Activated CD4-positive, alpha-beta T cell treated with anti-CD3 and anti-CD28 coated beads, Interleukin-2, Interleukin-6, amounts not matched to agents 100 ng/mL and 50 ng/mL, durations not matched to agents 16 hours and 8 hours (primary cell): Measurements from ENCODE around the gene PPOX.

Experiments
- DNase-seq: peaks from one replicate; pipeline ENCODE4 v3.0.0-alpha.2; 2020

The PPOX gene

DNA sequence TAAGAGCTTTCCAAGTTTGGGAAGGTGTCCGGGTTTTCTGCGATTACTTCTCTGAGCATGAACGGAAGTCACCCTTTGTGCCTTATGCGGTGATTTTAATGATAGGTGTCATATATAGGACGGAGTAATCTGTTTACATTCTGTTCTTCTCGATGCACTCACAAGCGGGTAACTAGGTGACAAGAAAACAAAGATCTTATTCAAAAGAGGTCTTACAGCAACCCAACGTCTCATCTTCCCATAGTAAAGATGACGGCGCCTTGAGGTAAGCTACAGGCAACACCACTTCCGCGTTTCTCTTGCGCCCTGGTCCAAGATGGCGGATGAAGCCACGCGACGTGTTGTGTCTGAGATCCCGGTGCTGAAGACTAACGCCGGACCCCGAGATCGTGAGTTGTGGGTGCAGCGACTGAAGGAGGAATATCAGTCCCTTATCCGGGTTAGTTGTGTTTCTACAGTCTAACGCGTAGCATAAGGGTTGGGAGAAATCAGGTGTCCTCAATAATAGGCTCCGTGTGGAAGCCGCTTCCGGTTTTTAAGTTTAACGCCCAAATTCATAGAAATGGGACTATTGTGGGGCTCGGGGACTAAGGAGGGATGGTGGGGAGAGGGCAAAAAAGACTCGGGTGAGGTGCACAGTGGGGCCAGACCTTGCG is 12.4 kb upstream of the PPOX start, which contains the start of gene UFC1:
UFC1 (plus strand) TSS at position 297 of the 656 bp plus-strand sequence; CDS start at position 317, 20 bp downstream.
- peak; percentile 90 for DNase-seq

DNA sequence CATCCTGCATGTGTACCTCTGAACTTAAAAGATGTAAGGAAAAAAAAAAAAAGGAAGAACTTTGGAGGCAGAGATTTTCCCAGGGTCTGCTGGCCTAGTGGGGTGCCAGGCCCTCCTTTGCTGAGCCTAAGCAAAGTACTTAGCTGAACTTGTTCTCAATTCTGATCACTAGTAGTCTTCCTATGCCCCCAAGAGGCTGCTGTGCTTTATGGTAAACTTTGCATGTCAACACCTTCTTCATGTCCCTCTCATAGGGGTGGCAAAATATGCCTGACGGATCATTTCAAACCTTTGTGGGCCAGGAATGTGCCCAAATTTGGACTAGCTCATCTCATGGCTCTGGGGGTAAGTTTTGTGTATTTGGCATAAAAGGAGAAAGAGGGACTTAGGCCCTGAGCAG is 8.4 kb upstream of the PPOX start:
- DNase-seq, result no peak

DNA sequence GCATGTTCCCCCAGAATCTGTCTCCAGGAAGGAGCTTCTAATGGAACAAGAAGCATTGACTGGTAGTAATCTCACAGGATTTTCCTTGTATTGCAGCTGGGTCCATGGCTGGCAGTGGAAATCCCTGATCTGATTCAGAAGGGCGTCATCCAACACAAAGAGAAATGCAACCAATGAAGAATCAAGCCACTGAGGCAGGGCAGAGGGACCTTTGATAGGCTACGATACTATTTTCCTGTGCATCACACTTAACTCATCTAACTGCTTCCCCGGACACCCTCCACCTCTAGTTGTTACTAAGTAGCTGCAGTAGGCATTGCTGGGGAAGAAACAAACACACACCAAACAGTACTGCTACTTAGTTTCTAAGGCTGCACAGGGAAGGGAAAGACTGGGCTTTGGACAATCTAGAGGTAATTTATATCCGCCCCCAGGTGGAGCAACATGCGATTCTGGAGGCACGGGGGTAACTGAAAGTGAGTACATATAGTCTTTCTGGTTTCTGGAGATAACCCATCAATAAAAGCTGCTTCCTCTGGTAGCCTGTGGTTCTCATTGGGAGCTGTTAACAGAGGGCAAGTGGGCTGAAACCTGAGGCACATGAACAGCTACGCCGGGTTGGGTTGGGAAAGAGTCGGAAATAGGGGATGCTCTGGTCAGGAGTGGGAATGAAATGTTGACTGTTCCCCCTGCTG is 7.8 kb upstream of the PPOX start:
- DNase-seq, result no peak

DNA sequence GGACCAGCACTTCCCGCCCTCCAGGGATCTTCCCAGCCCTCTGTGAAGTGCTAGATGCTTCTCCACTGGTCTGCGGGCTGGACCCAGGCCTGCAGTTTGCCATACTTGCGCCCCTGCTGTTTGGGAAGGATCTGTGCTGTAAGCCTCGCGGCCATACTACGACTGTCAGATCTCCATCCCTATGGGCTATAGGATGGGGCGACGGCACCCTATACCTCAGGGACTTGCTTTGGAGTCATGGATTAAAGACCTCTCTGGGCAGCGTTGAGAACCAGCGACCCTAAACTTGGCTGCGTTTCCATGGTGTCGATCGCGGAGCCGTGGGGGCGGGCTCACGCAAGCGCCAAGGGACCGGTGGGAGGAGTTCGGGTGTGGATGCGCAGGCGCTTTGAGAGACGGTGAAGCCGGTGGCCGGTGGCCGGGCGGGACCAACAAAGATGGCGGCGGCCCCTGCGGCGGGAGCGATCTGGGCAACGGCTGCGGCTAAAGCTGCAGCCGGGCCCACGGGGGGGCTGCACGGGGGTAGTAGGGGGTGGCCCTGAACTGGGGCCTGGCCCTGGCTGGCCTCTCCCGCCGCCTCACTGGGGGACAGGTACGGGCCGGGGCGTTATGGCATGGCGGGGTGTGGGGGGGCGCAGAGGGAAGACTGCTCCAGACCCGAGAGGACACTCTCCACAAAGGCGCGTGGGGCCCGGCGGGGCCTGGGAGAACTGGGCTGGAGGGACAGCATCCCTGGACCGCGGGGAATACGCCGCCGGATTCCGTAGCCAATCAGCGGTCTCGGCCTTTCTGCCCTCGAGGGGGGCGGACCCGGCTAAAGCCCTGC is 6.9 kb upstream of the PPOX start, which contains the start of gene USP21:
USP21 (plus strand) TSS at position 414 of the 826 bp plus-strand sequence. CDS start 1,141 bp downstream, outside the sequence.
- DNase-seq, result peak; percentile 95

DNA sequence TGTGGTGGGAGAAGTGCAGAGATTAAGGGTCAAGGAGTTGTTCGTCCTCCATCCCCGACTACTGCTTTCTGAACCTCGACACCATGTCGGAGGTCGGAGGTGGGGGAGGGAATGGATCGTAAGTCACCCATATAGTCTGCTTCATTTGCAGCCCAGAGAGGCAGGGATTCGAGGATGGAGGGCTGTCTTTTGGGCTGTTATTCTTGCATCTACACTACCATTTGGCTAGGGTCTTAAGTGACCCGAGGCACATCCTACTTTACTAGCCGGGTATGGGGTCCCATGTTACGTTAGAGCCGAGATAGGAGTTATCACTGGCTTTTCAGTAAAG is 6.3 kb upstream of the PPOX start:
- no peak for DNase-seq

DNA sequence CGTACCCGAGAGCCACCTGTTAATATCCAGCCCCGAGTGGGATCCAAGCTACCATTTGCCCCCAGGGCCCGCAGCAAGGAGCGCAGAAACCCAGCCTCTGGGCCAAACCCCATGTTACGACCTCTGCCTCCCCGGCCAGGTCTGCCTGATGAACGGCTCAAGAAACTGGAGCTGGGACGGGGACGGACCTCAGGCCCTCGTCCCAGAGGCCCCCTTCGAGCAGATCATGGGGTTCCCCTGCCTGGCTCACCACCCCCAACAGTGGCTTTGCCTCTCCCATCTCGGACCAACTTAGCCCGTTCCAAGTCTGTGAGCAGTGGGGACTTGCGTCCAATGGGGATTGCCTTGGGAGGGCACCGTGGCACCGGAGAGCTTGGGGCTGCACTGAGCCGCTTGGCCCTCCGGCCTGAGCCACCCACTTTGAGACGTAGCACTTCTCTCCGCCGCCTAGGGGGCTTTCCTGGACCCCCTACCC is 5.5 kb upstream of the PPOX start:
- DNase-seq, result no peak

DNA sequence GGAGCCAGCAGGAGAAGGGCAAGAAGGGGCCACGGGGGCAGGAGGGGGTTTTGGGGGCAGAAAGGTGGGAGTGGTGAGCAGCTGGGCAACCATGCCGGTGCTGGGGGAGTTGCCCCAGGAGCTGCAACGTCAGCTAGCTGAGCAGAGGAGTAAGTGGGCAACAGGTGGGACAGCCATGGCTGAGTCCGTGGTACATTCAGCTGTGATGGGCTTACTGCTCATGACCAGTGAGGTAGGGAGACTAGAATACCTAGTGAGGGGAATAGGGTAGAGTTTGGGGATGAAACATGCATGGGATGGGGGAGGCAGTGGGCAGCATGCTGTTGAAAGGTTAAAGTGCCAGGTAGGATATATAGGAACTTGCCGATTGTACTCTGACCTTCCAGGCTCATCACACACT is 4.6 kb upstream of the PPOX start:
- DNase-seq, result no peak

DNA sequence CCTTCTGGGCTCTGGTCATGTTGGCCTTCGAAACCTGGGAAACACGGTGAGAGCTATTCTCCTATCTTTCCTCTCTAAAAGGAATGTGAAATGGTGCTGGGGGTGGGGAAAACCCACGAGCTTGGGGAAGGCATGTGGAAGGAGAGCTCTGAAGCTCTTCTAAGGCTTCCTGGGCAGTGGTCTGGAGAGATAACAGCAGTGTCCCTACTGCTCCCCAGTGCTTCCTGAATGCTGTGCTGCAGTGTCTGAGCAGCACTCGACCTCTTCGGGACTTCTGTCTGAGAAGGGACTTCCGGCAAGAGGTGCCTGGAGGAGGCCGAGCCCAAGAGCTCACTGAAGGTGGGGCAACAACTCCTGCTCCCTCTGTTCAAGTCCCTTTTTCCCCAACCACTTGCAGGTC is 4.2 kb upstream of the PPOX start:
- no peak for DNase-seq

DNA sequence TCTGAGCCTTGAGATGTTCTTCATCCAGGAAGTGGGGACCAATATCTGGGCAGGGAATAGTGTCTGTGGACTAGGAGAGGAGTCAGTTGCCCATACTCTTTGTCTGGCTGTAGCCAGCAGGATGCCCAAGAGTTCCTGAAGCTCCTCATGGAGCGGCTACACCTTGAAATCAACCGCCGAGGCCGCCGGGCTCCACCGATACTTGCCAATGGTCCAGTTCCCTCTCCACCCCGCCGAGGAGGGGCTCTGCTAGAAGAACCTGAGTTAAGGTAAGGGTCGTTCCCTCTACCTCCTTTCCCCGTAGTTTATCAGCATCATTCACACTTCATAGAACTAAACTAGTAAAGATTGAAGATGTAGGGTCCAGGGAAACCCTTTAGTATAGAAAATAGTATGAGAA is 3.4 kb upstream of the PPOX start:
- no peak for DNase-seq

DNA sequence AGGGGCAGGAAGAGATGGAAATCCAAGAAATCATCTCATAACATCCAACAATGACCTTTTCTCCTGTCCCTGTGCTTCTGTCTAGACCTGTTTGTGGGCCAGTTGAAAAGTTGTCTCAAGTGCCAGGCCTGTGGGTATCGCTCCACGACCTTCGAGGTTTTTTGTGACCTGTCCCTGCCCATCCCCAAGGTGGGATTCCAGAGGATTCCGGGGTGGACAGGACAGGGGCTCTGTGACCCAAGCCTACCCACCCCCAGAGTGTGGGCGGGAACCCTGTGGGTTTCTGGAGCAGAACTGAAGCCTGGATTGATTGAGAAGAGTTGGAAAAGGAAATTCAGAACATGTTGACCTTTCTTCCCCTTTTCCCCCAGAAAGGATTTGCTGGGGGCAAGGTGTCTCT is 2.4 kb upstream of the PPOX start:
- no peak for DNase-seq

DNA sequence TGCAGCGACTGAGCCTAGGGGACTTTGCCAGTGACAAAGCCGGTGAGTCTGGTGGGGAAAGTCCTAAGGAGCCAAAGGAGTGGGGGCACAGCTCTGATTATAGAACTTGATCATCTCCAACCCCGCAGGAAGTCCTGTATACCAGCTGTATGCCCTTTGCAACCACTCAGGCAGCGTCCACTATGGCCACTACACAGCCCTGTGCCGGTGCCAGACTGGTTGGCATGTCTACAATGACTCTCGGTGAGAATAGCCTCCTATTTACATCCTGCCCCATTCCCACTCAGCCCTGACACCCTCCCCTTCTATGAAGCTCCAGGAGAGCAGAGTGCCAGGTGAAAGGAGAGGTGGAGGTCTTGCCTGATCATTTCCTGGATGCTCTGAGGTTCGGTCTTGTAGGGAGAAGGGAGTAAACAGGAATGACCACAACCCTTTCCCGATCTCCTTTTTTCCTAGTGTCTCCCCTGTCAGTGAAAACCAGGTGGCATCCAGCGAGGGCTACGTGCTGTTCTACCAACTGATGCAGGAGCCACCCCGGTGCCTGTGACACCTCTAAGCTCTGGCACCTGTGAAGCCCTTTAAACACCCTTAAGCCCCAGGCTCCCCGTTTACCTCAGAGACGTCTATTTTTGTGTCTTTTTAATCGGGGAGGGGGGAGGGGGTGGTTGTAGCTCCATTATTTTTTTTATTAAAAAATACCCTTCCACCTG is 1.2 kb upstream of the PPOX start:
- no peak for DNase-seq

DNA sequence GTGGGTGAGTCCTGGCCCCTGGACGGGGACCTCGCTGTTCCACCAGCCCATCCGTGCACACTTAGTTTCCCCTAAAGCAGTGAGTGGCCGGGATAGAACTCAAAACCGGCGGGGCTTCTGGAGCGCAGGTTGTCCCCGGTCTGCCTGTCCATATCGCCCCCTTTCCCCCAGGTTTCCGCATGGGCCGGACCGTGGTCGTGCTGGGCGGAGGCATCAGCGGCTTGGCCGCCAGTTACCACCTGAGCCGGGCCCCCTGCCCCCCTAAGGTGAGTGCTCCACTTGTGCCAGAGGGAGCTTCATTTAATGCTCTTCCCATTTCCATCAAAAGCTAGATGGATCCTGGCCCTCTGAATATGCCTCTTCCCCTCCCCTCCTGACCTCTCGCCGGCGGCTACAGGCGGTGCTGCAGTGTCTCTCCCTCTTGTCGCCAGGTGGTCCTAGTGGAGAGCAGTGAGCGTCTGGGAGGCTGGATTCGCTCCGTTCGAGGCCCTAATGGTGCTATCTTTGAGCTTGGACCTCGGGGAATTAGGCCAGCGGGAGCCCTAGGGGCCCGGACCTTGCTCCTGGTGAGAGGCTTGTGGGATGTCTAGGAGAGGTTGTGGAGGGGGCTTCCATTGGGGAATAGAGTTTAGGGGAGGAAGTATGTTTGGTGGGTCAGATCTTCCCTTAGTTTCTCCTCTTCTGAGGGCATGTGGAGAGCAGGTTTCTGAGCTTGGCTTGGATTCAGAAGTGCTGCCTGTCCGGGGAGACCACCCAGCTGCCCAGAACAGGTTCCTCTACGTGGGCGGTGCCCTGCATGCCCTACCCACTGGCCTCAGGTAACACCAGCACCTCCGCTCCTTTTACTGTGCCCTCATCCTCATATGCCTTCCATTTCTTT is 683 bp downstream of the PPOX start:
- DNase-seq, result peak; percentile 21

DNA sequence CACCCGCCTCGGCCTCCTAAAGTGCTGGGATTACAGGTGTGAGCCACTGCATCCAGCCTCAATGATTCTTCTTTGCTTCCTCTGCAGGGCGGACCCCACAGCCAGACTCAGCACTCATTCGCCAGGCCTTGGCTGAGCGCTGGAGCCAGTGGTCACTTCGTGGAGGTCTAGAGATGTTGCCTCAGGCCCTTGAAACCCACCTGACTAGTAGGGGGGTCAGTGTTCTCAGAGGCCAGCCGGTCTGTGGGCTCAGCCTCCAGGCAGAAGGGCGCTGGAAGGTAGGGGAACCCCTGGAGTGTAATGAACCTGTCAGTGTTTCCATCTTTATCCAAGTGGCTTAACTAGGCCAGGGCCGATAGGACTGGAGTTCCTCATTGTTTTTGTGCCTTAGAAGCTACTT is 2.7 kb downstream of the PPOX start:
- no peak for DNase-seq

DNA sequence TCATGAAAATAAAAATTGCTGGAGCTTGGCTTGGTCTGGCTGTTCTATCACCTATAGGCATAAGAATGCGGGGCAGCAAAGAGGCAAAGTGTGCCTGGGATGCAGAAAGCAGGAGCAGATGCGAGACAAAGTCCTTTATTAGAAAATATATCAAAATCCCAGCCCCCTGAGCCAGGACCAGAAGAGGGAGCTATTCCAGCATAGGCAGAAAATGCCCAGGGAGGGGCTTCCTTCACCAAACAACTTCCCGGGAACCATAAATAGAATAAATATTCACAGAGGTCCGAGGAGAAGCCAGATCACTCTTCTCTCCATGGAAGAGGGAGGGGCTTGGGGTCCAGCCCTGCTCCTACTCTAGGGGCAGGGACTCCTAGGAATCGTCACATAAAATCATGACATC is 5.0 kb downstream of the PPOX start:
- DNase-seq, result no peak

DNA sequence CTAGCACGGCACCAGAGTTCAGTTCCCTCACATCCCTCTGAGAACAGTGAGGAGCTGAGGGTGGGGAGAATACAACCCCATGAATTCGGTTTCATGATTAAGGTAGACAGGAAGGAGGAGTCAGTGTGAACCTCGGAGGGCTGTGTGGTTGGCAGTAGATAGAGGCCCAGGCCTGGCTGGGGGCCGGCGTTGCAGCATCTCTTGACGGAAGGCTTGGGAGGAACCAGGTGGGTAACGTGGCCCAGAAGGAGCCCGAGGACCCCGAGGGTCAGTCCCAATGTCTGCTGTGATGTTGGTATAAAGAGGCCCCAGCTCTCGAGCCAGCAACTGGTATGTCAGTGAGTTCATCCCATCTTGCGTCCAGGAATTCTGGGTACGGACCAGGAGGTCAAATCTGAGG is 5.5 kb downstream of the PPOX start:
- no peak for DNase-seq

DNA sequence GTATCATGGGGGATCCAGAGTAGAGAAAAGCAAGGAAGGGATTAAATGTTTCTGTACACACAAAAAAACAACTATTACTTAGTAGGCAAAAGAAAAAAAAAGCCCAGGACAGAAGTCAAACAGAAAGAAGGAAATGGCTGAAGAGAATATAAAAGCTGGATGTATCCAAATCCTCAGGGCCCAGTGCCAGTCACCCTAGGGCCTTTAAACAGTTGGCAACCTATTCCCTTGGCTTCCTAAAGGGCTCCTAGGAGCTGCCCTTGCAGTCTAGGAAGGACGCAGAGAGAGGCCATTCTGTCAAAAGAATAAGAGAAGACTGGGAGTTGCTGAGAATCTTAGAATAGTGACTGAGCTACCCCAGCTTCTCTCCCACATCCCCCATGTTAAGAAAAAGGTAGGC is 6.1 kb downstream of the PPOX start:
- DNase-seq, result no peak

DNA sequence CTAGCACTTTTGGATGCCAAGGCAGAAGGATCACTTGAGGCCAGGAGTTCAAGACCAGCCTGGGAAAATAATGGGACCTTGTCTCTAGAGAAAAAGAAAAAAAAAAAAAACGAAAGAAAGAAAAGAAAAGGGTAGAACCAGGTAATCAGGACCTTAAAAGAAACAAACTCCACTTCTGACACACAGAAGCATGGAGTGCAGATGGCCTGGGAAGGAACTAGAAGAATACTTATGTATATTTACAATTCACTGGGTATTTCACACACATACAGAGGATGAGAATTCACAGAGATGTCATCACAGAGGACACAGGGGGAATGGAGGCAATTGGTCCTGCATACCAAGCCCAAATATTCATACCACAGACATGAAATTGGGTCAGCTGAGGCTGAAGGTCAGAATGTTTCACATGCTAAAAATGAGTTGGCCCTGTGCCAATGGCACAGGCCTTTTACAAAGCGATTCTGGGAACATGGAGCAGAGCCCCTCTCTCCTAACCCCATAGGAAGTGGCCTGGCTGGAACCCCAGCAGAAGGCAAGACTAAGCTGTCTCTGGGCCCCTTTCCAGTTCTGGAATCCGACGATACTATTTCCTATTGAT is 6.7 kb downstream of the PPOX start:
- DNase-seq, result no peak

DNA sequence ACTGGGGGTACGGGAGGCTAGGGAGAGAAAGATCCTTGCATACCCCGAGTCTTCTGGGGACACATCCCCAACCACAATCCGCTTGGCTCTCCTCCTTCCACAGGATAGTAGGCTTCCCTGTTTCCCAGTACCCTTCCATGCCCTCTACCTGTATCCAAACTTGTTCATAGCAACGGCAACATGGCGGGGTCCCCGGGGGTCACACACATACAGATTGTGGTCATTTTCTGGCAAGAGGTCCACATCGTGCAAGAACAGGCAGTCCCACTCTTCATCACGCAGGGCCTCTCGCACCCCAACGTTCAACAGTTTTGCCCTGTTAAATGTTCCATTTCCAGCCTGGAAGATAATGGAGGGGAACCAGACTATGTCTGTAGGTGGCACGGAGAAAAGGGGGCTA is 7.5 kb downstream of the PPOX start:
- DNase-seq, result no peak

DNA sequence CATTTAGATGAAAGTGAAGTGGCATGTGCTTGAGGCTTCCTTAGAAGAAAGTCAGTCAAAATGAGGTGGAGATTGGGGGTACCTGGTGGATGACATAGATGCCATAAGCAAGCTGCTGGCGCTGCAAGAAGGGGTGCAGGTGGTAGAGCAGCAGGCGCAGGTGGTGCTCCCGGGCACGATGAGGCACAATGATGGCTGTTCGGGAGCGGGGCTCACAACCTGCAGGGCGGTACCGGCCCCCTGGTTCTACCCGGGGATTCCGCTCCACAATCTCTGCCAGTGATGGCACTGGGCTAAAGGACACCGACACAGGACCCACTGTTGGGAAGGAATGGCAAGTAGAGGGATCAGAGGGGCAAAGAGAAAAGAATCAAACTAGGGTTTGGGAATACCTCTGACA is 8.7 kb downstream of the PPOX start:
- DNase-seq, result no peak

DNA sequence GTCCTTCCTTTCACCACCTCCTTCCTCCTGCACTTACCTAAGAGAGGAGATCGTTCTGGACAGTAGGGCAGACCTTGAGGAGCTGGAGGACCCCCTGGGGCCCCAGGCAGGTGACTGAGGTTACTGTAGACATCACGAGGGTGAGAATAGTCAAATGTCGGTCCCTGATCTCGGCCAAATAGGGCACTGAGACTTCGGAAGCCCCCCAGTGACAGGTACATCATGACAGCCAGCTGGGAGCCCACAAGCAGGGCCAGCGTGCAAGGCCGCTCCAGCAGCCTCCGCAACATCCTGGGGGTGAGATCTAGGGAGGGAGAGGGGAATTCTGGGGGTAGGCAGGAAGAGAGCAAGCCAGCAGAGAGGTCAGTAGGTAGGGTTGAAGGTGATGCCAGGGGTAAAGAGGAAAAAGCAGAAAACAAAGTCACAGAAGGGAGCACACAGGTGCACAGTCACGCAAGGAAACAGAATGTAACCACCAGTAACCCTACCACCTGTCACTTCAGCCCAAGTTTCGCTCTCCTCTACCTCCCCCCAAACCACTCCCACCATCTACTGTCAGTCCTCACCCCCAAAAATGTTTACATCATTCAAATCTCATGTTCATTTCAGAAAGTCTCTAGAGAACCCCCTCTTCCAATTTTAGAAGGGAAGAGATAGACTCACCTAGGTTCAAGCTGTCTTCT is 9.7 kb downstream of the PPOX start:
- DNase-seq, result no peak

DNA sequence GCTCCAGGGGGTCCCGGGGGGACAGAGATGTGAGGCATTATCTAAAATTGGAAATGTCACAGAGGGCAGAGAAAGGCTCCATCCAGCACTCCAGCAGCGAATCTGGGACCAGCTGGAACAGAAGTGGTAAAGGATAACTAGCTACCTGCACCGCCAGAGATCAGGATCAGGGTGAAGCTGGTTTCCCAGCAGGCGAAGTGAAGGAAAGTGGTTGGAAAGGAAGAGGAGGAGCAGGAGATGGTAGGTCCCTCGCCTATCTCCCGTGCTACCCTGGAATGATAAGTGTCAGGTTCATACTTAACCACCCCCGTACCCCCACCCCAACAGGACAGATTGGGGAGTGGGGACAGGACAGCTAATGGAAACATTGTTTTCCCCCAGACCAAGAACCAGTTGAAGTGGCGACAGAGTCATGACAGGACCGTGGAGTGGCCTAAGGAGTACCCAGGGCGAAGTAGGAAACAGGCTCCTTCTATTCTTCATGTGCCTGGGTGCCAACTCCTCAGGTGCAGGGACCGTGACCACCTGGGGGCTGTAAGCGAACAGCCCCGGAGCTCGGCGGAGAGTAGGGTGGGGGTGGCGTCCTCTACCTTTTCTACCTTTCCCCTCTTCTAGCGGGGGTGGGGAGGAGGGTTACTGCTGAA is 10.4 kb downstream of the PPOX start:
- DNase-seq, result no peak
